ENCODE results near the gene LHFPL3. TPM values are rescaled to one million over a fixed set of nuclear protein-coding genes. Genes with fewer than 3 reads are reported as not detected.
"Not testable (repeated sequence)": the region's sequence is repeated elsewhere in the genome, so short reads cannot be mapped to it uniquely, and the experiment has no call there.

The LHFPL3 gene
- total RNA-seq, 1 experiment from 2014 or later: 0.83 TPM

GRCh38 chr7:104937489-104937888 is 609.1 kb downstream of the LHFPL3 start:
- Mint-ChIP-seq H3K4me1 (peaks cover 17% of the 10 kb centered on the region), H3K9me3 (peaks cover 12% of the 10 kb centered on the region)
- ATAC-seq; H3K36me3 Mint-ChIP-seq; DNase-seq (ENCODE audit: low spot score); POLR2A ChIA-PET; H3K27me3 Mint-ChIP-seq (ENCODE audit: low read depth); H3K4me3 Mint-ChIP-seq; H3K27ac Mint-ChIP-seq: not testable (repeated sequence)
- CTCF ChIA-PET: interaction anchor here (0.6 kb wide), 1 partner anchor 37 kb away, joined by 3 read pairs; no protein-coding TSS in a partner anchor

GRCh38 chr7:104938741-104939390 is 610.5 kb downstream of the LHFPL3 start:
- no peak for ATAC-seq
- no peaks in the 10 kb centered on the region for H3K36me3 Mint-ChIP-seq
- no peak for DNase-seq (ENCODE audit: low spot score)
- peaks cover 12% of the 10 kb centered on the region for H3K9me3 Mint-ChIP-seq
- ChIA-PET CTCF (no interaction called here), POLR2A (no interaction called here)
- peaks cover 12% of the 10 kb centered on the region for H3K4me1 Mint-ChIP-seq
- H3K27ac Mint-ChIP-seq: no peak overlapping the region
- TF ChIP-seq MYBL2 (CRISPR knock-in tag; IDR thresholded peaks at IDR 0.05): no peak
- no peak for TF ChIP-seq E2F1 (CRISPR knock-in tag; IDR thresholded peaks at IDR 0.05)
- no peak for TF ChIP-seq ZNF416 (CRISPR knock-in tag; IDR thresholded peaks at IDR 0.05)
- TF ChIP-seq ZNF425 (CRISPR knock-in tag; conservative IDR thresholded peaks at IDR 0.05): no peak
- no peak for TF ChIP-seq NR1H2 (CRISPR knock-in tag; IDR thresholded peaks at IDR 0.05)
- no peaks in the 10 kb centered on the region; the same call in 1 of the 2 replicates for H3K27me3 Mint-ChIP-seq (ENCODE audit: low read depth)
- no peak overlapping the region for H3K4me3 Mint-ChIP-seq

GRCh38 chr7:104940023-104940710 is 611.8 kb downstream of the LHFPL3 start:
- no peaks in the 10 kb centered on the region; the same call in 1 of the 2 replicates for H3K27me3 Mint-ChIP-seq (ENCODE audit: low read depth)
- POLR2A ChIA-PET: no interaction called here
- H3K4me3 Mint-ChIP-seq: no peak overlapping the region
- no peak overlapping the region for H3K27ac Mint-ChIP-seq
- CTCF ChIA-PET: interaction anchor here (0.6 to 1.1 kb wide), 3 partner anchors 21 to 56 kb away, joined by 4 to 5 read pairs (median 5); no protein-coding TSS in a partner anchor
- no peak for ATAC-seq
- TF ChIP-seq CTCF (IDR thresholded peaks at IDR 0.05) (no peak), NR2C2 (CRISPR knock-in tag; IDR thresholded peaks at IDR 0.05) (no peak), EMX1 (CRISPR knock-in tag; IDR thresholded peaks at IDR 0.05) (no peak), ELF4 (CRISPR knock-in tag; IDR thresholded peaks at IDR 0.05; ENCODE audit: low read depth) (no peak), MXD4 (CRISPR knock-in tag; IDR thresholded peaks at IDR 0.05; ENCODE audit: borderline replicate concordance) (no peak), PREB (CRISPR knock-in tag; IDR thresholded peaks at IDR 0.05; ENCODE audit: borderline replicate concordance) (no peak), ZSCAN18 (CRISPR knock-in tag; IDR thresholded peaks at IDR 0.05) (no peak)
- peaks cover 20% of the 10 kb centered on the region for H3K4me1 Mint-ChIP-seq
- DNase-seq (ENCODE audit: low spot score): no peak
- H3K9me3 Mint-ChIP-seq: peaks cover 12% of the 10 kb centered on the region
- no peaks in the 10 kb centered on the region for H3K36me3 Mint-ChIP-seq

All from WTC11 (cell line).